ENCODE measurements around the gene CFAP45. TPM values are rescaled to one million over a fixed set of nuclear protein-coding genes. Genes with fewer than 3 reads are reported as not detected.

The CFAP45 gene
- total RNA-seq, 3 donors from 2014 or later (not counting 1 experiment from before 2014, with no cell fraction given) = 1.3 to 5.0 (median 1.6) TPM

DNA sequence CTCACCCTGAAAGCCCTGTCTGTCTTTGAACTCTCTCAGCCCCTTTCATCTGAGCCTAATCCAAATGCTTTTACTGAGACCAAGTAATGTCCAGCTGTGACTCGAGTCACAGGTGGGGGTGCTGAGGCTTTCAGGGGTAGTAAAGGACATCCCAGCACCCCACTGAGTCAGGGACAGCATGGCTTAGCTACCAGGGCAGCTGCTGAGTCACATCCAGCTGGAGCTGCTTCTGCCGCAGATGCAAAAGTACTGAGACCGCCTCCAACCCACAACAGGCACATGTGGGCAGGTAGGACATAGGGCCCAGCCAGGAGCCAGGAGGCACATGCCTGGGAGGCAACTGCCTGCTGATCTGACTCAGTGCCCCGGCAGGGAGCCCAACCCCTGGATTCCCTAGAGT, 30.8 kb downstream of the CFAP45 start:
- Mint-ChIP-seq H3K27me3 (ENCODE audit: low read depth in 2 of 2) (peaks cover 6 to 18% of the 10 kb centered on the region in 2 donors), H3K36me3 (no peaks in the 10 kb centered on the region), H3K4me3 (no peak overlapping the region), H3K4me1 (peaks cover 0 to 14% of the 10 kb centered on the region in 2 donors), H3K9me3 (no peaks in the 10 kb centered on the region), H3K27ac (no peak overlapping the region)
- intact Hi-C loops (cut with micrococcal nuclease) = no loop called here
- Histone ChIP-seq H3K27ac (ENCODE audit: low read length) (no peak overlapping the region), H3K27me3 (ENCODE audit: control insufficient read depth, insufficient read depth, low read length) (no peaks in the 10 kb centered on the region), H3K4me3 (ENCODE audit: low read length) (no peak overlapping the region), H3K36me3 (ENCODE audit: control insufficient read depth, insufficient read depth, low read length) (no peaks in the 10 kb centered on the region), H3K4me1 (ENCODE audit: control insufficient read depth, insufficient read depth, low read length) (no peaks in the 10 kb centered on the region), H3K9me3 (ENCODE audit: control insufficient read depth, insufficient read depth, low read length) (no peaks in the 10 kb centered on the region)
- WGBS (ENCODE audit: insufficient coverage) = 41% methylated on average over 4 of the region's 4 CpGs
- DNase-seq = no peak
- ATAC-seq = no peak
- TF ChIP-seq, protein P1, sequence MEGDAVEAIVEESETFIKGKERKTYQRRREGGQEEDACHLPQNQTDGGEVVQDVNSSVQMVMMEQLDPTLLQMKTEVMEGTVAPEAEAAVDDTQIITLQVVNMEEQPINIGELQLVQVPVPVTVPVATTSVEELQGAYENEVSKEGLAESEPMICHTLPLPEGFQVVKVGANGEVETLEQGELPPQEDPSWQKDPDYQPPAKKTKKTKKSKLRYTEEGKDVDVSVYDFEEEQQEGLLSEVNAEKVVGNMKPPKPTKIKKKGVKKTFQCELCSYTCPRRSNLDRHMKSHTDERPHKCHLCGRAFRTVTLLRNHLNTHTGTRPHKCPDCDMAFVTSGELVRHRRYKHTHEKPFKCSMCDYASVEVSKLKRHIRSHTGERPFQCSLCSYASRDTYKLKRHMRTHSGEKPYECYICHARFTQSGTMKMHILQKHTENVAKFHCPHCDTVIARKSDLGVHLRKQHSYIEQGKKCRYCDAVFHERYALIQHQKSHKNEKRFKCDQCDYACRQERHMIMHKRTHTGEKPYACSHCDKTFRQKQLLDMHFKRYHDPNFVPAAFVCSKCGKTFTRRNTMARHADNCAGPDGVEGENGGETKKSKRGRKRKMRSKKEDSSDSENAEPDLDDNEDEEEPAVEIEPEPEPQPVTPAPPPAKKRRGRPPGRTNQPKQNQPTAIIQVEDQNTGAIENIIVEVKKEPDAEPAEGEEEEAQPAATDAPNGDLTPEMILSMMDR (IDR thresholded peaks at IDR 0.05) = no peak

DNA sequence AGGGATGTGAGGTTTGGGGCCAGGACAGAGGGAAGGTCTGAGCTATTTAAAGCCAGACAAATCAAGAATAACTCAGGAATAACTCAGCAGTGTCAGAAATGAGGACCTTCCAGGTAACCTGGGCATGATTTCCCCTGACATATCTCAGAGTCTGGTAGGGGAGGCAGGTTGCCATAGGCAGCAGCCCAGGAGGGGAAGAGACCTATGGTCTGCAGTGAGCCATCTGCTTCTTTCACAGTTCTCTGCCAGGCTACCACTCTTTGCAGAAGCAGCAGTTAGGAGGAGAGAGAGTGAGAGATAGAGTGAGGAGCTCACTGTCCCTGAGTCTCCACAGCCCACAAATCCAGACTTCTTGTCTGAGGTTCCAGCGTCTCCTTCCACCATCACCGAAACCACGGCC, 31.2 kb downstream of the CFAP45 start:
- H3K27me3 ChIP-seq (ENCODE audit: control insufficient read depth, insufficient read depth, low read length) = no peaks in the 10 kb centered on the region
- 77% methylated on average over 3 of the region's 3 CpGs for WGBS (ENCODE audit: insufficient coverage)
- no peak overlapping the region for H3K27ac ChIP-seq (ENCODE audit: low read length)
- Mint-ChIP-seq H3K4me3 (no peak overlapping the region), H3K4me1 (peaks cover 0 to 17% of the 10 kb centered on the region in 2 donors), H3K27me3 (ENCODE audit: low read depth in 2 of 2) (peaks cover 6 to 20% of the 10 kb centered on the region in 2 donors), H3K36me3 (no peaks in the 10 kb centered on the region), H3K9me3 (no peaks in the 10 kb centered on the region), H3K27ac (no peak overlapping the region)
- DNase-seq = no peak
- H3K9me3 ChIP-seq (ENCODE audit: control insufficient read depth, insufficient read depth, low read length) = no peaks in the 10 kb centered on the region
- no peak overlapping the region for H3K4me3 ChIP-seq (ENCODE audit: low read length)
- no peak for ATAC-seq
- no peaks in the 10 kb centered on the region for H3K36me3 ChIP-seq (ENCODE audit: control insufficient read depth, insufficient read depth, low read length)
- H3K4me1 ChIP-seq (ENCODE audit: control insufficient read depth, insufficient read depth, low read length) = no peaks in the 10 kb centered on the region
- intact Hi-C loops (cut with micrococcal nuclease) = no loop called here
- TF ChIP-seq, protein P1 (IDR thresholded peaks at IDR 0.05) = no peak

DNA sequence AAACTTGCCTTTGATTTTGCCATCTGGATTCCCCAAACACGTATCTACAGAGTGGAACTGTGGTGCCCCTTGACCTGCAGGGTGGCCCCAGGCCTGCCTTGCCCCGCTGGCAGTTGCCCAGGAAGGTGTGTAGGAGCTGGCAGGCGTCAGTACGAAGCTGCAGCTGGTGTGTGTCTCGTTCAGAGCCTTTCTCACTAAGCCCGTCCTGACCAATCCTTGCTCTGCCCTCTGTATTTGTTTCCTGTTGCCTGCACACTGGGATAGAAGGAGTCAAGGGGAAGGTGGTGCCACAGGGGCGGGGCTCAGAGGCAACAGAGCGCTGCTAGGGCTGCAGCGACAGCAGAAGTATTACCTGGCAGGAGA, 32.3 kb downstream of the CFAP45 start:
- TF ChIP-seq, protein P1 (IDR thresholded peaks at IDR 0.05) = no peak
- intact Hi-C loops (cut with micrococcal nuclease) = no loop called here
- peaks cover 0 to 17% of the 10 kb centered on the region in 2 donors for H3K4me1 Mint-ChIP-seq

More for the DNA sequence above, 32.3 kb downstream of the CFAP45 start:
- H3K27ac Mint-ChIP-seq = no peak overlapping the region
- no peak overlapping the region for H3K27ac ChIP-seq (ENCODE audit: low read length)
- no peak overlapping the region for H3K4me3 ChIP-seq (ENCODE audit: low read length)
- H3K4me1 ChIP-seq (ENCODE audit: control insufficient read depth, insufficient read depth, low read length) = no peaks in the 10 kb centered on the region
- ATAC-seq (no peak), DNase-seq (no peak)
- no peaks in the 10 kb centered on the region for H3K9me3 ChIP-seq (ENCODE audit: control insufficient read depth, insufficient read depth, low read length)
- no peaks in the 10 kb centered on the region for H3K36me3 Mint-ChIP-seq
- H3K27me3 ChIP-seq (ENCODE audit: control insufficient read depth, insufficient read depth, low read length) = no peaks in the 10 kb centered on the region
- 85% methylated on average over 9 of the region's 9 CpGs for WGBS (ENCODE audit: insufficient coverage)
- H3K9me3 Mint-ChIP-seq = no peaks in the 10 kb centered on the region
- no peaks in the 10 kb centered on the region for H3K36me3 ChIP-seq (ENCODE audit: control insufficient read depth, insufficient read depth, low read length)
- no peak overlapping the region for H3K4me3 Mint-ChIP-seq
- H3K27me3 Mint-ChIP-seq (ENCODE audit: low read depth in 2 of 2) = peaks cover 6 to 17% of the 10 kb centered on the region in 2 donors
